NB4 (cell line): ENCODE data around the gene RFX3.

Source experiments
- DNase-seq: peaks from one replicate; pipeline ENCODE4 v3.0.0; 2010; ENCODE audit warnings: low read depth
- H3K4me3 ChIP-seq: one replicate; pipeline ENCODE4 v1.5.1; 2011; ENCODE audit warnings: mild to moderate bottlenecking, low read depth, low read length, moderate library complexity
- CTCF ChIP-seq: IDR thresholded peaks from one replicate; pipeline ENCODE4 v1.5.1; 2012; ENCODE audit warnings: low read depth, low read length
- MAX ChIP-seq: IDR thresholded peaks from 2 replicates; pipeline ENCODE4 v1.6.1; 2011; ENCODE audit warnings: low read depth, low read length
- MYC ChIP-seq: IDR thresholded peaks from 2 replicates; pipeline ENCODE4 v1.6.1; 2011; ENCODE audit warnings: low read depth, low read length
- POLR2A ChIP-seq: IDR thresholded peaks from 2 replicates; pipeline ENCODE4 v1.6.1; 2011; ENCODE audit warnings: mild to moderate bottlenecking; ENCODE audit not compliant: insufficient read length; ENCODE audit errors: extremely low read depth

The RFX3 gene

DNA sequence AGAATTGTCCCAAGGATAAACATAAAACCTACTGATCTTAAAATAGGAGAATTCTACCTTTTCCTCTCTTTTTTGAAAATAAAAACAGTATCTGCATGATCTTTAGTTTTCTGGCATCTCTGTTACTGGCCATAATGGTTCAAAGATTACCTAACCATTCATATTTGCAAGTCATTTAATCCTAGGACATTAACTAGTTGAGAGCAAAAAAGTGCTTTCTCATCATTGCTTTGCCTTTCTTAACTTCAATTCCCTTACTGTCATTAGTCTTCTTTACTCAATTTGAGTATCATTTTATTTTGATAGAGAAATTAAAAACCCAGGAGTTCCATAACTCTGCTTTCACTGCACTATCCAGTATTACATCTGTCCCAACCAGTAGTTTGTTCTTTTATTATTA is 68.6 kb downstream of the RFX3 start:
- no peak for DNase-seq
- no peak overlapping the region for H3K4me3 ChIP-seq
- TF ChIP-seq MAX = no peak
- TF ChIP-seq MYC = no peak
- TF ChIP-seq CTCF = no peak
- TF ChIP-seq POLR2A = no peak

- DNase-seq = no peak
- no peak for TF ChIP-seq POLR2A
- no peak for TF ChIP-seq CTCF
- no peak for TF ChIP-seq MAX
- no peak for TF ChIP-seq MYC
- no peak overlapping the region for H3K4me3 ChIP-seq
Observed at GRCh38 chr9:3455717-3456116, 70.1 kb downstream of the RFX3 start.

- H3K4me3 ChIP-seq = no peak overlapping the region
- DNase-seq = no peak
- TF ChIP-seq POLR2A (no peak), MYC (no peak), MAX (no peak), CTCF (no peak)
Observed at GRCh38 chr9:3455094-3455493, 70.7 kb downstream of the RFX3 start.

DNA sequence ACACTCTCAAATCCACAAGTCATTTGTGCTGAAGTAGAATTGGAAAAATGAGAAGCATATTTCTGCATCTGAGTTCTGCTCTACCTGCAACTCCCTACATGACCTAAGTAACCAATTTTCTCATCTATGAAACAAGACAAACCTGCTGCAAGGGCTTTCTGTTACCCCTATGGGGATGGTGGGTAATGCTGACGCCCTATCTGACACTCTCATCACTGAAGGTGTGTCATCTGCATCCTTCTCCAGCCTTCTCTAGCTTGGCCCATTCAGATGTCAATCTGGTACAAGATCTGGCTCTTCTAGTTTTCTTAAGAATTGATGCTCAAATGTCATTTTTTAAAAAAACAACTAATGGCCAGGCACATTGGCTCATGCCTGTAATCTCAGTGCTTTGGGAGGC is 73.8 kb downstream of the RFX3 start:
- TF ChIP-seq MAX (no peak), POLR2A (no peak), CTCF (no peak), MYC (no peak)
- H3K4me3 ChIP-seq = no peak overlapping the region
- DNase-seq = no peak

- no peak for DNase-seq
- H3K4me3 ChIP-seq = no peak overlapping the region
- TF ChIP-seq CTCF = no peak
- TF ChIP-seq MYC = no peak
- no peak for TF ChIP-seq MAX
- TF ChIP-seq POLR2A = no peak
Observed at GRCh38 chr9:3447788-3448187, 78.0 kb downstream of the RFX3 start.

DNA sequence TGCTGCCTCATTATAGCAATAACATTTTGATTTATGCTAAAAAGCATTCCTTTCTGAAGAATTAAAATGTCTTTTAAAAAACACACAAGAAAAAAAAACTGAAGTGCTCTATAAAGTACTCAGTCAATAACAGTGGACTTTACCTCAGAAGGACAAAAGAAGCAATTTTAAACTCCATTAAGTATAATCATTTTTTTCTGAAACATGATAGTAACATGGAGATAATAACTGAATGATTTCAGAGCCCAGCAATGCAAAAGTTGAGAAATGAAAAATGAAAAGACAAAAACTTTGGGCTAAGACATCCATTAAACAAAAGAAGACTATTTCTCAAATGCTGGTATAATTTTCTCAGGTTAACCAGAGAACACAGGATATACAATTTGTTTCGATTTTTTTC is 78.7 kb downstream of the RFX3 start:
- DNase-seq = no peak
- no peak overlapping the region for H3K4me3 ChIP-seq
- TF ChIP-seq MYC (no peak), CTCF (no peak), MAX (no peak), POLR2A (no peak)
